Naive thymus-derived CD8-positive, alpha-beta T cell (primary cell): Measurements from ENCODE around the gene LENG9. TPM values are rescaled to one million over a fixed set of nuclear protein-coding genes. Genes with fewer than 3 reads are reported as not detected.

Experiments used
- ATAC-seq, 2 donors: fragments of 150-1000 bp; cut with Tn5 transposase in 1 of 2; sonication (Bioruptor Pico), chemical (Tn5 transposase) in 1 of 2; 1 replicate in 1 of 2; 2 replicates in 1 of 2; pipeline ENCODE4 v1.10.0; 2021; ENCODE audit warnings: mild to moderate bottlenecking in 2 of 2, moderate library complexity in 2 of 2
- POLR2A ChIA-PET: fragments of 350-600 bp; sonication (Branson Sonifier 250); formaldehyde crosslinking; loops from one replicate; lab custom pipeline; 2021; ENCODE audit warnings: antibody characterized with exemption; lab: Charles Lee
- DNase-seq, 10 donors: peaks; one replicate each; pipeline versions ENCODE4 v3.0.0 to v3.0.0-alpha.2; 2020 to 2022
- H3K27ac Mint-ChIP-seq, 10 donors: one replicate each; pipeline ENCODE4 v1.8.0; 2020 to 2022; ENCODE audit warnings: mild to moderate bottlenecking in 10 of 10, mixed read lengths in 10 of 10, moderate library complexity in 4 of 10, inconsistent platforms in 1 of 10
- H3K27me3 Mint-ChIP-seq, 5 donors: one replicate each; pipeline ENCODE4 v1.8.0; 2021 to 2022; ENCODE audit warnings: mixed read lengths in 5 of 5
- H3K36me3 Mint-ChIP-seq, 3 donors: one replicate each; pipeline ENCODE4 v1.8.0; 2020 to 2022; ENCODE audit warnings: mixed read lengths in 3 of 3, mild to moderate bottlenecking in 2 of 3, inconsistent platforms in 1 of 3
- H3K4me1 Mint-ChIP-seq, 4 donors: one replicate each; pipeline ENCODE4 v1.8.0; 2021 to 2022; ENCODE audit warnings: mixed read lengths in 4 of 4
- H3K4me3 Mint-ChIP-seq, 10 donors: one replicate each; pipeline ENCODE4 v1.8.0; 2020 to 2022; ENCODE audit warnings: mild to moderate bottlenecking in 10 of 10, mixed read lengths in 10 of 10, moderate library complexity in 6 of 10, inconsistent platforms in 1 of 10
- H3K9me3 Mint-ChIP-seq, 9 donors: one replicate each; pipeline ENCODE4 v1.8.0; 2020 to 2022; ENCODE audit warnings: mixed read lengths in 9 of 9, mild to moderate bottlenecking in 3 of 9, inconsistent platforms in 1 of 9, moderate library complexity in 1 of 9
- polyA plus RNA-seq, 3 donors: library from polyadenylated mRNA; unstranded; fragments of 300-500 nt; fragmentation: Illumina TruSeq; gene quantifications; one replicate each; pipeline ENCODE4 v1.2.3, GENCODE V29; 2021
- total RNA-seq, 8 experiments: library from RNA in 2 of 8; stranded (reverse) in 2 of 8; gene quantifications; one replicate each; pipeline ENCODE4 v1.2.3 and lab custom pipeline; 2021 to 2026

The LENG9 gene
- total and polyA plus RNA-seq, 5 experiments from 2014 or later = 0.22 to 5.8 (median 2.8) TPM; not detected in 1

GRCh38 chr19:54456423-54457373 is 6.9 kb downstream of the LENG9 start:
- ATAC-seq = peak in 1 of 2 donors; percentile 7
- POLR2A ChIA-PET = interaction anchor here (1.6 kb wide), 1 partner anchor 9 kb away, joined by 3 read pairs; no protein-coding TSS in a partner anchor
- Mint-ChIP-seq H3K27me3 (no peaks in the 10 kb centered on the region), H3K27ac (peak overlapping the region in 1 of 10 donors; percentile 53), H3K9me3 (no peaks in the 10 kb centered on the region), H3K4me1 (peaks cover 20 to 48% (median 34%) of the 10 kb centered on the region in 4 donors), H3K36me3 (peaks cover 0 to 90% (median 11%) of the 10 kb centered on the region in 3 donors), H3K4me3 (peak overlapping the region in 1 of 10 donors; percentile 22)
- no peak for DNase-seq

DNA sequence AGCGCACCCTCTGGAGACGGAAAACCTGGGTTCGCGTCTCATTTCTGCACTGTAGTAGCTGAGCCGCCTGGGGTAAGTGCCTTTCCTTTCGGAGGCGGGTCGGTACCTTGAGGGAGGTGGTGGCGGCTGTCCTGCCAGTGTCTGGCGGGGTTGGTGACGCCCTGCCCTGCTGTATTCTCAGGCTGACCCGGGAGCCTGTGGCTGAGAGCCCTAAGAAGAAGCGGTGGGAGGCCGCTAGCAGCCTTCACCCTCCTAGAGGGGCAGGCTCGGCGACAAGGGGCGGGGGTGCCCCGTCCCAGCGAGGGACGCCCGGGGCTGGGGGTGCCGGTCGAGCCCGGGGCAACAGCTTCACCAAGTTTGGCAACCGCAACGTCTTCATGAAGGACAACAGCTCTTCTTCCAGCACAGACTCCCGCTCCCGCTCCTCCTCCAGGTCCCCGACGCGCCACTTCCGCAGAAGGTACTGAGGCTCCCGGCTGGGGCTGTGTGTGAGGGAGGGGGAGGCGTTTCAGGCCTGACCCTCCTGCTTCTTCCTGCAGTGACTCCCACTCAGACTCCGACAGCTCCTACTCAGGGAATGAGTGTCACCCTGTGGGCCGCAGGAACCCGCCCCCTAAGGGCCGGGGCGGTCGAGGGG is 7.7 kb downstream of the LENG9 start:
- H3K27me3 Mint-ChIP-seq = no peaks in the 10 kb centered on the region

DNA sequence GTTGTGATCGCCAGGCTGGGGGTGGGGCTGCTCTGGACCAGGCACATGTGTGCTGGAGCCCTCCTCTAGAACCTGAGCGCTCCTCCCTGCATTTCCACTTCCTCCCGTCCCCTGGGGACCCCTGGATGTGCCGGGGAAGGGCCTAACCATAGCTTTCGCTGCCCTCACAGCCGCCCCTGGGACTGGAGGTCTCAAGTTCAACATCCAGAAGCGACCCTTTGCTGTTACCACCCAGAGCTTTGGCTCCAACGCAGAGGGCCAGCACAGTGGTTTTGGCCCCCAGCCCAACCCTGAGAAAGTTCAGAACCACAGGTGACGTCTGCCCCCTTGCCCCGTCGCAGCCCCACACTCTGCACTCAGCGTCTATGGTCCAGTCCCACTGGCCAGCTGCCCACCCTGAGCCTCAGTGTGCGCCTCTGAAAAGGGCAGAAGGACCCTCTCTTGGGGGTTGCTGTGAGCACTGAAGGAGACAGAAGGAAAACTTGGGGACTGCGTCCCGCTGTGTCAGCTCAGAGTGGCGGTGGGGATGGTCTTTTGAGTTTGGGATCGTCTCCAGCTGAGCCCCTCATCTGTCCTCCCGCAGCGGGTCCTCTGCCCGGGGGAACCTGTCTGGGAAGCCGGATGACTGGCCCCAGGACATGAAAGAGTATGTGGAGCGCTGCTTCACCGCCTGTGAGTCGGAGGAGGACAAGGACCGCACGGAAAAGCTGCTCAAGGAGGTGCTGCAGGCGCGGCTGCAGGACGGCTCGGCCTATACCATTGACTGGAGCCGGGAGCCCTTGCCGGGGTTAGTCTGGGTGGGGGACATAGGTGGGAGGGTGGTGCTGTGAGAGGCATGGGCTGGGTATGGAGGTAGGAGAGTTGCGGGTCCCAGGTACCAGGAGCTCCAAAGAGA is 8.6 kb downstream of the LENG9 start:
- Mint-ChIP-seq H3K4me1 (peaks cover 30 to 62% (median 48%) of the 10 kb centered on the region in 4 donors), H3K9me3 (no peaks in the 10 kb centered on the region), H3K27me3 (no peaks in the 10 kb centered on the region), H3K36me3 (peaks cover 0 to 92% (median 13%) of the 10 kb centered on the region in 3 donors), H3K4me3 (peak overlapping the region in 2 of 10 donors; percentile 2 to 10), H3K27ac (peak overlapping the region in 1 of 10 donors; percentile 92)
- DNase-seq (no peak), ATAC-seq (no peak)
- POLR2A ChIA-PET = interaction anchor here (1.1 to 1.6 kb wide), 2 partner anchors 8 to 11 kb away, joined by 3 read pairs; no protein-coding TSS in a partner anchor

More for the DNA sequence above, 7.7 kb downstream of the LENG9 start:
- Mint-ChIP-seq H3K9me3 (no peaks in the 10 kb centered on the region), H3K4me3 (peak overlapping the region in 2 of 10 donors; percentile 10 to 22), H3K27ac (peak overlapping the region in 1 of 10 donors; percentile 24), H3K36me3 (peaks cover 0 to 91% (median 12%) of the 10 kb centered on the region in 3 donors), H3K4me1 (peaks cover 24 to 54% (median 40%) of the 10 kb centered on the region in 4 donors)
- DNase-seq = no peak
- ATAC-seq = no peak
- POLR2A ChIA-PET = interaction anchor here (1.6 kb wide), 1 partner anchor 10 kb away, joined by 3 read pairs; no protein-coding TSS in a partner anchor

GRCh38 chr19:54453921-54454780 is 9.4 kb downstream of the LENG9 start:
- DNase-seq = no peak
- POLR2A ChIA-PET = interaction anchor here (0.7 to 1.7 kb wide), 5 partner anchors 8 to 263 kb away, joined by 3 to 9 read pairs (median 3); partner anchors contain the start of genes LENG9 and TSEN34
- H3K36me3 Mint-ChIP-seq = peaks cover 0 to 83% (median 13%) of the 10 kb centered on the region in 3 donors

GRCh38 chr19:54452626-54453025 is 11.0 kb downstream of the LENG9 start:
- DNase-seq = no peak
- Mint-ChIP-seq H3K27ac (no peak overlapping the region), H3K4me1 (peaks cover 28 to 58% (median 48%) of the 10 kb centered on the region in 4 donors), H3K36me3 (peaks cover 0 to 70% (median 7%) of the 10 kb centered on the region in 3 donors), H3K9me3 (no peaks in the 10 kb centered on the region), H3K4me3 (peak overlapping the region in 3 of 10 donors; percentile 14 to 38 (median 17)), H3K27me3 (peaks cover 0 to 3% (median 0%) of the 10 kb centered on the region in 5 donors)
- POLR2A ChIA-PET = interaction anchor here (1.3 kb wide), 1 partner anchor 9 kb away, joined by 5 read pairs; no protein-coding TSS in a partner anchor
- no peak for ATAC-seq

More at GRCh38 chr19:54453921-54454780, 9.4 kb downstream of the LENG9 start:
- H3K4me1 Mint-ChIP-seq = peaks cover 29 to 60% (median 47%) of the 10 kb centered on the region in 4 donors
- H3K27ac Mint-ChIP-seq = no peak overlapping the region
- no peaks in the 10 kb centered on the region for H3K27me3 Mint-ChIP-seq
- H3K9me3 Mint-ChIP-seq = no peaks in the 10 kb centered on the region
- ATAC-seq = no peak
- no peak overlapping the region for H3K4me3 Mint-ChIP-seq

GRCh38 chr19:54451997-54452396 is 11.6 kb downstream of the LENG9 start:
- H3K4me1 Mint-ChIP-seq = peaks cover 30 to 64% (median 53%) of the 10 kb centered on the region in 4 donors
- peaks cover 0 to 64% (median 7%) of the 10 kb centered on the region in 3 donors for H3K36me3 Mint-ChIP-seq
- H3K27ac Mint-ChIP-seq = peak overlapping the region in 7 of 10 donors; percentile 15 to 99 (median 33)
- DNase-seq (no peak), ATAC-seq (no peak)
- H3K27me3 Mint-ChIP-seq = peaks cover 0 to 3% (median 0%) of the 10 kb centered on the region in 5 donors
- POLR2A ChIA-PET = no interaction called here
- H3K4me3 Mint-ChIP-seq = peak overlapping the region in 3 of 10 donors; percentile 20 to 36 (median 36)
- H3K9me3 Mint-ChIP-seq = no peaks in the 10 kb centered on the region

DNA sequence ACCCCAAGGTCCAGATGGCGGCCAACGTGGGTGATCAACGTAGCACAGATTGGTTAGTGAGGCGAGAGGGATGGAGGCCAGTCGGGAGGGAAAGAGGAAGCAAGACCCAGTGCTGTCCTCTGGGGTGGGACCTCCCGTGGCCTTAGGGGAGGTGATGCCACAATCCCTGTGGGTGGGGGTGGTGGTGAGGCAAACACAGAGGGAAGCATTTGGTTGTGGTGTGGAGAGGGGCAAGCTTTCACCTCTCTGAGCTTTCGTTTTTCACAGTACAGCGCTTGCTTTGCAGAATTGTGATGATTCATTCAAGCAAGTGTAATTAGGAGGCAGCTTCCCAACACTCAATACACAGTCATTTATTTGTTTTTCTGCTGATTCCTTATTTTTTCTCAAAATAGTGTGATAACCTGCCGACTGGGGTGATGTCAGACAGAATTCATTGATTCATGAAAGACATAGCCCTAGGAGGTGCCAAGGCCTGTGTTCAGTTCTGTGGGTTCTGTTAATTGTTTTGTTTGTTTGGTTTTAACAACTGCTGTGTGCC is 12.2 kb downstream of the LENG9 start:
- peaks cover 0 to 61% (median 7%) of the 10 kb centered on the region in 3 donors for H3K36me3 Mint-ChIP-seq
- peaks cover 30 to 67% (median 56%) of the 10 kb centered on the region in 4 donors for H3K4me1 Mint-ChIP-seq
- no peaks in the 10 kb centered on the region for H3K9me3 Mint-ChIP-seq
- peaks cover 0 to 3% (median 0%) of the 10 kb centered on the region in 5 donors for H3K27me3 Mint-ChIP-seq
- no peak for ATAC-seq
- POLR2A ChIA-PET = interaction anchor here (4.2 kb wide), 1 partner anchor 11 kb away, joined by 72 read pairs; the partner anchor contains the start of gene LENG9
- H3K4me3 Mint-ChIP-seq = peak overlapping the region; percentile 92 to 100 (median 98)
- peak overlapping the region in 8 of 10 donors; percentile 12 to 100 (median 88) for H3K27ac Mint-ChIP-seq
- DNase-seq = no peak

GRCh38 chr19:54449701-54450069 is 13.9 kb downstream of the LENG9 start:
- peak overlapping the region; percentile 92 to 100 (median 98) for H3K4me3 Mint-ChIP-seq
- peak overlapping the region; percentile 85 to 100 (median 100) for H3K27ac Mint-ChIP-seq
- H3K27me3 Mint-ChIP-seq = peaks cover 0 to 3% (median 0%) of the 10 kb centered on the region in 5 donors
- peaks cover 0 to 54% (median 7%) of the 10 kb centered on the region in 3 donors for H3K36me3 Mint-ChIP-seq
- DNase-seq (no peak), ATAC-seq (no peak)
- H3K9me3 Mint-ChIP-seq = no peaks in the 10 kb centered on the region
- POLR2A ChIA-PET = interaction anchor here (1.5 to 4.2 kb wide), 3 partner anchors 13 to 334 kb away, joined by 4 to 72 read pairs (median 10); partner anchors contain the start of genes LENG9, PRPF31 and TFPT
- peaks cover 28 to 70% (median 57%) of the 10 kb centered on the region in 4 donors for H3K4me1 Mint-ChIP-seq

GRCh38 chr19:54448774-54449700 is 14.5 kb downstream of the LENG9 start, which contains the start of gene LENG8:
TSS of gene LENG8 (plus strand) at chr19:54449199. CDS start at chr19:54451345, 2,146 bp downstream.
- peak; percentile 95 to 99 (median 98) for DNase-seq
- Mint-ChIP-seq H3K9me3 (no peaks in the 10 kb centered on the region), H3K27me3 (peaks cover 0 to 3% (median 0%) of the 10 kb centered on the region in 5 donors), H3K27ac (peak within 1 kb of the TSS; percentile 99 to 100 (median 100)), H3K4me1 (peaks cover 28 to 68% (median 57%) of the 10 kb centered on the region in 4 donors), H3K36me3 (peaks cover 0 to 52% (median 7%) of the 10 kb centered on the region in 3 donors), H3K4me3 (peak within 1 kb of the TSS; percentile 92 to 100 (median 98))
- POLR2A ChIA-PET = interaction anchor here (0.6 to 4.2 kb wide), 25 partner anchors 10 to 1205 kb away, joined by 3 to 72 read pairs (median 4); partner anchors contain the start of genes FIZ1, LENG1, LENG9 and MBOAT7
- peak; percentile 88 to 92 for ATAC-seq
